HFF-Myc (cell line): ENCODE measurements around the gene CTNNB1.

Experiments used
- DNase-seq: peaks from one replicate; pipeline ENCODE4 v3.0.0-alpha.2; 2011; ENCODE audit warnings: low read depth; ENCODE audit errors: extremely low read depth
- H3K4me3 ChIP-seq: replicated peaks from 2 replicates; pipeline ENCODE4 v1.5.1; 2011; ENCODE audit warnings: low read depth, mild to moderate bottlenecking, control low read depth, low read length
- CTCF ChIP-seq: IDR thresholded peaks from 2 replicates; pipeline ENCODE4 v1.5.1; 2012; ENCODE audit warnings: mild to moderate bottlenecking, low read depth, low read length, control low read depth; ENCODE audit errors: missing control alignments

Gene CTNNB1

GRCh38 chr3:41213588-41213987, 14.3 kb downstream of the CTNNB1 start:
- DNase-seq: no peak
- no peak overlapping the region for H3K4me3 ChIP-seq
- no peak for TF ChIP-seq CTCF

- H3K4me3 ChIP-seq: no peak overlapping the region
- no peak for TF ChIP-seq CTCF
- no peak for DNase-seq
These were observed 17.1 kb downstream of the CTNNB1 start for GRCh38 chr3:41216422-41216821.

GRCh38 chr3:41216993-41217392, 17.7 kb downstream of the CTNNB1 start:
- no peak overlapping the region for H3K4me3 ChIP-seq
- TF ChIP-seq CTCF: no peak
- no peak for DNase-seq

- TF ChIP-seq CTCF: no peak
- DNase-seq: no peak
- no peak overlapping the region for H3K4me3 ChIP-seq
These were observed 20.1 kb downstream of the CTNNB1 start for GRCh38 chr3:41219424-41219823.

GRCh38 chr3:41220906-41221677, 21.8 kb downstream of the CTNNB1 start:
- no peak for DNase-seq
- no peak overlapping the region for H3K4me3 ChIP-seq

GRCh38 chr3:41222012-41222411, 22.7 kb downstream of the CTNNB1 start:
- no peak for DNase-seq
- TF ChIP-seq CTCF: no peak
- no peak overlapping the region for H3K4me3 ChIP-seq

More at GRCh38 chr3:41220906-41221677, 21.8 kb downstream of the CTNNB1 start:
- TF ChIP-seq CTCF: no peak

GRCh38 chr3:41222501-41222900, 23.2 kb downstream of the CTNNB1 start:
- no peak for TF ChIP-seq CTCF
- no peak overlapping the region for H3K4me3 ChIP-seq
- no peak for DNase-seq
